Left lung (tissue), 10 donors: ENCODE data around the gene MYBPHL. TPM values are rescaled to one million over a fixed set of nuclear protein-coding genes. Genes with fewer than 3 reads are reported as not detected.

ENCODE experiments used
- ATAC-seq: fragments of 200-7000 bp; cut with Tn5 transposase; one replicate; pipeline ENCODE4 v1.9.1; 2020; ENCODE audit warnings: moderate library complexity
- DNase-seq, 4 donors: peaks; one replicate each; pipeline ENCODE4 v3.0.0-alpha.2; 2013 to 2020
- H3K27ac ChIP-seq, 2 donors: fragments of 200-600 bp; sonication (generic) in 1 of 2; one replicate each; pipeline versions ENCODE4 v1.5.0 to v1.8.0; 2020 to 2021
- H3K27me3 ChIP-seq, 2 donors: fragments of 200-600 bp; sonication (generic) in 1 of 2; one replicate each; pipeline versions ENCODE4 v1.5.0 to v1.8.0; 2020 to 2021
- H3K36me3 ChIP-seq, 2 donors: fragments of 200-600 bp; sonication (generic) in 1 of 2; one replicate each; pipeline versions ENCODE4 v1.5.0 to v1.8.0; 2020 to 2021
- H3K4me1 ChIP-seq, 2 donors: fragments of 200-600 bp; one replicate each; pipeline ENCODE4 v1.8.0; 2021
- H3K4me3 ChIP-seq, 2 donors: fragments of 200-600 bp; sonication (generic) in 1 of 2; one replicate each; pipeline versions ENCODE4 v1.5.0 to v1.8.0; 2020 to 2021; ENCODE audit warnings: mild to moderate bottlenecking in 1 of 2
- H3K9me3 ChIP-seq, 2 donors: fragments of 200-600 bp; sonication (generic) in 1 of 2; one replicate each; pipeline versions ENCODE4 v1.5.0 to v1.8.0; 2020 to 2021
- intact Hi-C, 2 donors: fragments of 100-400 bp; cut with DNase I; formaldehyde crosslinking; loops; one replicate each; pipeline versions ENCODE4 v1.11.2 to v1.14.2; 2022
- polyA plus RNA-seq, 6 donors: library from polyadenylated mRNA; unstranded; fragments of 120-200 nt; gene quantifications; one replicate each; pipeline ENCODE4 v1.2.1, GENCODE V29; 2013; ENCODE audit not compliant: insufficient read length in 6 of 6
- total RNA-seq, 2 donors: library from RNA; stranded (reverse); fragmentation: NEBNext Ultra II Directional; extraction: Animal tissue kit (Norgen Biotek cat#: 25700); gene quantifications; one replicate each; pipeline ENCODE4 v1.2.1, GENCODE V29; 2021
- TF ChIP-seq, protein P1 (sequence below), 2 donors: fragments of 200-600 bp; sonication (generic) in 1 of 2; IDR thresholded peaks; one replicate each; pipeline versions ENCODE4 v1.5.0 to v1.8.0; 2021; ENCODE audit warnings: antibody characterized with exemption in 2 of 2
- donor health status: DM: no; HTN: yes; CAD: no.
- donor health status: DM: no; HTN: no; CAD: no.

The MYBPHL gene
- total and polyA plus RNA-seq, 8 donors: 0.24 to 21.4 (median 0.35) TPM; not detected in 2

DNA sequence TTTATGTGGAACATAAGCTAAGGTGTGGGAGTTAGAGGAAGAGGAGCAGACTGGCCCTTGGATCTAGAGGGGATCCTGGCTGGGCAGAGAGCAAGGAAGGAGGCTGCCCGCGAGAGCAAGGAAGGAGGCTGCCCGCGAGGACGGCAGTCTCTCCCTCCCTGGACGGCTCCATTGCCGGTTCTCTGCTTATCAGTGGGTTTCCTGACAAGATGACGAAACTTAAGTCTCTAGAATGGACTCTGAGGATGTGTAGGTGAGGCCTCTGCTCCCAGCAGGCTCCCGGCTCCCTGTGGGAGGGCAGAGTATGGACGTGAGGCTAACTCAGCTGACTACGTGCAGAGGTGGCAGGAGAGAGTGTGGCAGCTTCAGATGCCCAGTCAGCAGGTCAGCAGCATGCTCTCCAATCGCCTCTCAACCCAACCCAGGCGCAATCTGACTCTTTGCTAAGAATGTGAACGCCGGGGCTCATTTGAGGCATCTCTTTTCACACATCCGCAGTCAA lies 6.1 kb downstream of the MYBPHL start:
- H3K27me3 ChIP-seq: no peaks in the 10 kb centered on the region
- TF ChIP-seq, protein P1, sequence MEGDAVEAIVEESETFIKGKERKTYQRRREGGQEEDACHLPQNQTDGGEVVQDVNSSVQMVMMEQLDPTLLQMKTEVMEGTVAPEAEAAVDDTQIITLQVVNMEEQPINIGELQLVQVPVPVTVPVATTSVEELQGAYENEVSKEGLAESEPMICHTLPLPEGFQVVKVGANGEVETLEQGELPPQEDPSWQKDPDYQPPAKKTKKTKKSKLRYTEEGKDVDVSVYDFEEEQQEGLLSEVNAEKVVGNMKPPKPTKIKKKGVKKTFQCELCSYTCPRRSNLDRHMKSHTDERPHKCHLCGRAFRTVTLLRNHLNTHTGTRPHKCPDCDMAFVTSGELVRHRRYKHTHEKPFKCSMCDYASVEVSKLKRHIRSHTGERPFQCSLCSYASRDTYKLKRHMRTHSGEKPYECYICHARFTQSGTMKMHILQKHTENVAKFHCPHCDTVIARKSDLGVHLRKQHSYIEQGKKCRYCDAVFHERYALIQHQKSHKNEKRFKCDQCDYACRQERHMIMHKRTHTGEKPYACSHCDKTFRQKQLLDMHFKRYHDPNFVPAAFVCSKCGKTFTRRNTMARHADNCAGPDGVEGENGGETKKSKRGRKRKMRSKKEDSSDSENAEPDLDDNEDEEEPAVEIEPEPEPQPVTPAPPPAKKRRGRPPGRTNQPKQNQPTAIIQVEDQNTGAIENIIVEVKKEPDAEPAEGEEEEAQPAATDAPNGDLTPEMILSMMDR (IDR thresholded peaks at IDR 0.05): no peak
- H3K36me3 ChIP-seq: no peaks in the 10 kb centered on the region
- ATAC-seq (no peak), DNase-seq (no peak)
- intact Hi-C loops: no loop called here
- H3K9me3 ChIP-seq: no peaks in the 10 kb centered on the region
- no peak overlapping the region for H3K4me3 ChIP-seq
- H3K27ac ChIP-seq: no peak overlapping the region
- H3K4me1 ChIP-seq: peaks cover 13 to 21% of the 10 kb centered on the region in 2 donors

DNA sequence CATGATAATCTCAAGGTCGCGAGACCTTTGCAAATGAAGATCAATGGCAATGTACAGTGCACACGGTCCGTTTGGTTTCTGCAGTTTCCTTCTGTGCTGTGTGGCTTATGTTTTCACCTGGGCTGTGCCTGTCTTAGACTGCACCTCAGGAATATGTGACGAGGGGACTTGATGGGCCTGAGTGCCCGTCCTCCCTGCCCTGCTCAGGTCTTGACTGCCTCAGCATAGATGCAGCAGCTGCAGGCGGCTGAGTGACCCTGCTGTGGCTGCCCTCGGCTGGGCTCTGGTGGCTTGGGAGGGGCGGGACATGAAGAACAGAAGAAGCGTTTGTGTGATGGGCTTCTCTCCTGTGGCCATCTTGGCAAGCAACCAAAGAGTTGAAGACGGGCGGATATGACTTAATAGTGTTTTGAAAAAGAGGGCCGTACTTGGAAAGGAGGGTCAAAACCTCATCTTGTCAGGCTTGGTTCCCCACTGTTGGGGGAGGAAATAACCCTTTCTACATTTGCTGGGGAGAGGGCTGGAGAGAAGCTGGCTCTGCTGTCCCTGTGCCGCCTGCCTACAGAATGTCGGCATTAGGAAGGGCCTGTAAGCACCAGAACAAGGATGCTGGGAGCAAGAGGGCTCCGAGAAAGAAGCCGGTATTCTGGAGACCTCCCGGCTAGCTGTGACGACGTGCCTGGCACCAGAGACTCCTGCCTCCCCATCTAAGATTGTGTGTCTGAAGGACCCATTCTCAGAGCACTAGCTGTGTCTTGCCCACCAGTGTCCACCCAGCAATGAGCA lies 7.1 kb downstream of the MYBPHL start:
- TF ChIP-seq, protein P1 (IDR thresholded peaks at IDR 0.05): no peak
- Histone ChIP-seq H3K4me1 (peaks cover 13 to 24% of the 10 kb centered on the region in 2 donors), H3K9me3 (no peaks in the 10 kb centered on the region), H3K27ac (peak overlapping the region in 1 of 2 donors; percentile 58), H3K4me3 (no peak overlapping the region), H3K36me3 (no peaks in the 10 kb centered on the region), H3K27me3 (no peaks in the 10 kb centered on the region)
- DNase-seq: peak in 2 of 4 donors; percentile 42 to 78
- no peak for ATAC-seq
- intact Hi-C loops: no loop called here

DNA sequence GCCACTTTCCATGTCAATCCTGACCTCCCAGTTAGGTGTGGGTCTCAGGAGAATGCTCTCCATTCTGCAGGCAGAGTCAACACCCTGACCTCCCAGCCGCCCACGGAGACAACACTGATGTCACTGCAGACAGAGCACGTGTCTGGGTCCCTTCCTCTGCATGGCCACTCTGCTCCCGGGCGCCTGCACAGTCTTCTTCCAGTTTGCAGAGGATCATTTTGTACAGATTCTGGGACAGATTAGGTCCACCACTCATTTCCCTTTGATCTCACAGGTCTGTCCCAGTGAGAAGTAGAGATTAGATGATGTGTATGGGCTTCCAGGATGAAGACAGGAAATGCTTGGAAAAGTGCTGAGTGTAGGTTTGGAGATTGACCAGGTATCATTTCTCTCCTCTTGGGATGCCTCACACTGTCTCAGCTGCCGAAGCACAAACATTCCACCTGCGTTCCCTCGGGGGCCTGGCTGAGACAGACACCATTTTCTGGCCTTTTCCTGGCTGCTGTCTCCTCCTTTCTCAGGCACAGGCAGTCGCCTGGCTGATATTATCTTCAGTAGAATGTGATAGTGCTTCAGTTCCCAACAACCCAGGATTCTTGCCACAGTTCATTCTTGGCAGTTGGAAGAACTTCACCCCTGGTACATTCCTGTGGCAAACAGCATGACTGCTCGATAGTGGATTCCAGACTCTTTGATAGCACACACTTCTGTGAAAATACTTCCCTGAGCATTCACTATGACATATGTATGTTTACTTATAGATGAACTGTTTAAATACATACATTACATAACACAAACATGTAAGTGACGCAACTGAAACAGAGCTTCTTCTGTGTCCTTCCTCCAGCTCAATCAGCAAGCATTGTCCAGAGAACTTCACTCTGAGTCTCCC lies 7.9 kb downstream of the MYBPHL start:
- peak; percentile 55 for ATAC-seq
- Histone ChIP-seq H3K36me3 (no peaks in the 10 kb centered on the region), H3K27ac (peak overlapping the region; percentile 28 to 58), H3K27me3 (no peaks in the 10 kb centered on the region), H3K9me3 (no peaks in the 10 kb centered on the region), H3K4me1 (peaks cover 13 to 31% of the 10 kb centered on the region in 2 donors), H3K4me3 (no peak overlapping the region)
- peak in 1 of 4 donors; percentile 40 for DNase-seq
- TF ChIP-seq, protein P1 (IDR thresholded peaks at IDR 0.05): no peak
- intact Hi-C loops: no loop called here

DNA sequence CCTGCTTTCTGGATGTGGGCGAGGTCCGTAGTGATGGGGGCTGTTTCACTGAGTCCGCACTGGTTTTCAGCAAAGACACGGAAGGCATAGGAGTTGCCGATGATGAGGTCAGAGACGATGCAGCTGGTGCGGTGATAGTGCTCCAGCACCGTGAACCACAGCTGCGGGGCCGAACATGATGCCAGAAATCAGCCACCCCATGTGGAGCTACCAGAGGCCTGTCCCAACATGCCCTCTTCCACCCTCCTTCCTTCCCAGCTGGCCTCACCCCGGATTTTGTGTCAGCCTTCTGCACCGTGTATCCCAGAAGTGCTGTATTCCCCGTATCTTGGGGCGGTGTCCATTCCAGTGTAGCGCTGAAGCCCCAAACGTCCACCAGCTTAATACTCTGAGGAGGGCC lies 10.0 kb downstream of the MYBPHL start:
- Histone ChIP-seq H3K36me3 (no peaks in the 10 kb centered on the region), H3K9me3 (no peaks in the 10 kb centered on the region), H3K4me3 (no peak overlapping the region), H3K27ac (no peak overlapping the region), H3K27me3 (no peaks in the 10 kb centered on the region), H3K4me1 (peaks cover 13 to 31% of the 10 kb centered on the region in 2 donors)
- TF ChIP-seq, protein P1 (IDR thresholded peaks at IDR 0.05): no peak
- DNase-seq (no peak), ATAC-seq (no peak)
- intact Hi-C loops: no loop called here
